Measurements from ENCODE around the gene UNC93A. TPM values are rescaled to one million over a fixed set of nuclear protein-coding genes. Genes with fewer than 3 reads are reported as not detected.
"Not testable (repeated sequence)": the region's sequence is repeated elsewhere in the genome, so short reads cannot be mapped to it uniquely, and the experiment has no call there.

The UNC93A gene
- total RNA-seq, 1 donor from 2014 or later: not detected

DNA sequence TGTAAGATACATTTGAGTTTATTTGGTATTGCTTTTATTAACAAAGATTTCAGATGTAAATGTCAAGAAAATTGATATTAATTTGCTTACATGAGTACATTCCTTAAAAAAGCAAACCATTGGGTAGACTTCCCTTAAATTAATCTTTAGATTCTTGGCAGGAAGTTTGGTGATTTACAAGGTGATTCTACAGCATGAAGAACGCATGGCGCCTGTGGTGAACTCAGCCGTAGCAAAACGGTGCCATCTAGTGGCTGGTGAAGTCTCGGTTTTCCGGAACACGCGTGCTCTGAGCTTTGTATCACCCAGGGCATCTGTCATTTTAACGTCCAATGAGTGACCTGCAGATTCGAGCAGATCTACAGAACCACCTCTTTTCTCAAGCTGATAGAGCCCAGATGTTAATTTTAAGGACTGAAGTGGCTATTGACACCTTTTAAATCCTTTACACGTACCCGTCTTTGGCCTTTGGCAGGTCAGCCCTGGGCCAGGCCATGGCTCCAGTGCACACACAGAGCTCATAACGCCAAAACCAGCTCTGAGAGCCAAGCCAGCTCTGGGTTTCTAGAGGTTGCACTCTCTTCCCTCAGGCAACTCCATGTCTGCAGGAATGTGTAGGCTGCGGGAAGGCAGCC lies 2.4 kb upstream of the UNC93A start:
- H3K4me3 ChIP-seq; H3K4me1 ChIP-seq; H3K27ac ChIP-seq; H3K27me3 ChIP-seq (ENCODE audit: low read depth); DNase-seq; H3K9me3 ChIP-seq; intact Hi-C loops (cut with DNase I); H3K36me3 ChIP-seq: not testable (repeated sequence)
- ATAC-seq: peak; percentile 71 to 88
- TF ChIP-seq, protein P1, sequence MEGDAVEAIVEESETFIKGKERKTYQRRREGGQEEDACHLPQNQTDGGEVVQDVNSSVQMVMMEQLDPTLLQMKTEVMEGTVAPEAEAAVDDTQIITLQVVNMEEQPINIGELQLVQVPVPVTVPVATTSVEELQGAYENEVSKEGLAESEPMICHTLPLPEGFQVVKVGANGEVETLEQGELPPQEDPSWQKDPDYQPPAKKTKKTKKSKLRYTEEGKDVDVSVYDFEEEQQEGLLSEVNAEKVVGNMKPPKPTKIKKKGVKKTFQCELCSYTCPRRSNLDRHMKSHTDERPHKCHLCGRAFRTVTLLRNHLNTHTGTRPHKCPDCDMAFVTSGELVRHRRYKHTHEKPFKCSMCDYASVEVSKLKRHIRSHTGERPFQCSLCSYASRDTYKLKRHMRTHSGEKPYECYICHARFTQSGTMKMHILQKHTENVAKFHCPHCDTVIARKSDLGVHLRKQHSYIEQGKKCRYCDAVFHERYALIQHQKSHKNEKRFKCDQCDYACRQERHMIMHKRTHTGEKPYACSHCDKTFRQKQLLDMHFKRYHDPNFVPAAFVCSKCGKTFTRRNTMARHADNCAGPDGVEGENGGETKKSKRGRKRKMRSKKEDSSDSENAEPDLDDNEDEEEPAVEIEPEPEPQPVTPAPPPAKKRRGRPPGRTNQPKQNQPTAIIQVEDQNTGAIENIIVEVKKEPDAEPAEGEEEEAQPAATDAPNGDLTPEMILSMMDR (IDR thresholded peaks at IDR 0.05): peak; percentile 64

DNA sequence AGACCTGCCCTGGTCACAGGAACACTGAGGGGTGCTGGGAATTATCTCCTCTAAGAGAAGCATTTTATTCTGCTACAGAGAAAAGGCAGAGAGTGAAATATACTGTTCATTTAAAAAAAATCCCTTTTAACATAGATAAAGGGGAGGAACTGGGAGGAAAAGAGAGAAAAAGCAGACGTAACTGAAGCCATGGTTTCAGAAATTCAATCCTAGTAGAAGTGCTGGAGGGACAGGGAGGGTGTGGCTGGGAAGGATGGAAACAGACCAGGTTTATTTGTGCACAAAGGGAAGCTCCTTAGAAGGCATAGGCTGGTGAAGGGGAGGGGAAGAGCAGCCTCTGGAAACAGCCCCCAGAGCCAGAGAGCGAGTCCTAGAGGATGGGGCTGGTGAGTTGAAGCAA lies 1.8 kb upstream of the UNC93A start:
- H3K4me3 ChIP-seq; H3K27me3 ChIP-seq (ENCODE audit: low read depth); ATAC-seq; DNase-seq; H3K27ac ChIP-seq; H3K36me3 ChIP-seq; intact Hi-C loops (cut with DNase I); H3K9me3 ChIP-seq; H3K4me1 ChIP-seq: not testable (repeated sequence)

DNA sequence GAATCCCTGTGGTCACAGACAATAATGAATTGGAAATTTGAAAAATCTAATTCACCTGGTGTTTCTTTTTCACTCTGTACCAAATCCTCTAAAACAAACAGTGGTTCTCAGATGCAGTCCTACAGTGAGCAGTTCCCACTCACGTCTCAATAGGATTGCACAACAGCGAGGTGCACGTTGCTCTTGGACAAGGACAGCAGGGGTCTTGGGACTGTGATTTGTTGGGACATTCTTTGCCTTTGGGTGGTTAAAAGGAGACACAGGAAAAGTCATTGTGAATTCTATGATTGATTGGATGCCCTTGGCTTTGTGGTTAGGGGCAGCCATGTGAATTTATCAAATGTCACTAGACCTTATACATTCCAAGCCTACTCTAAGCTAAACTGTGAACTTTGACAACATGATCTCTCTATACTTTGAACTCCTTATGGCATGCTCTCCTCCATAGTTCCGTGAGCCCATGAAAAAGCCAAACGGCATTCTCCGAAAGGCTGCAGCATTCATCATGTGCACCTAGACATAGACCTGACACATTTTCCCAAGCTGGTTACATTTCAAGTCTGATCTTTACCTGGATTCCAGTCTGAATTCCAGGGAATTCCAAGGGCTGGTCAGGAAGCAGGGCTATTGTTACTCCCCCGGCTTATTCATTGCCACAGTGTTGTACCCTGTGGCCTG lies 647 bp downstream of the UNC93A start:
- H3K27me3 ChIP-seq (ENCODE audit: low read depth): no peaks in the 10 kb centered on the region
- TF ChIP-seq, protein P1 (IDR thresholded peaks at IDR 0.05): no peak
- H3K27ac ChIP-seq: no peak overlapping the region
- no peaks in the 10 kb centered on the region for H3K36me3 ChIP-seq
- no peaks in the 10 kb centered on the region for H3K4me1 ChIP-seq
- no peak overlapping the region for H3K4me3 ChIP-seq
- intact Hi-C loops (cut with DNase I): no loop called here
- H3K9me3 ChIP-seq: no peaks in the 10 kb centered on the region
- no peak for ATAC-seq
- no peak for DNase-seq

DNA sequence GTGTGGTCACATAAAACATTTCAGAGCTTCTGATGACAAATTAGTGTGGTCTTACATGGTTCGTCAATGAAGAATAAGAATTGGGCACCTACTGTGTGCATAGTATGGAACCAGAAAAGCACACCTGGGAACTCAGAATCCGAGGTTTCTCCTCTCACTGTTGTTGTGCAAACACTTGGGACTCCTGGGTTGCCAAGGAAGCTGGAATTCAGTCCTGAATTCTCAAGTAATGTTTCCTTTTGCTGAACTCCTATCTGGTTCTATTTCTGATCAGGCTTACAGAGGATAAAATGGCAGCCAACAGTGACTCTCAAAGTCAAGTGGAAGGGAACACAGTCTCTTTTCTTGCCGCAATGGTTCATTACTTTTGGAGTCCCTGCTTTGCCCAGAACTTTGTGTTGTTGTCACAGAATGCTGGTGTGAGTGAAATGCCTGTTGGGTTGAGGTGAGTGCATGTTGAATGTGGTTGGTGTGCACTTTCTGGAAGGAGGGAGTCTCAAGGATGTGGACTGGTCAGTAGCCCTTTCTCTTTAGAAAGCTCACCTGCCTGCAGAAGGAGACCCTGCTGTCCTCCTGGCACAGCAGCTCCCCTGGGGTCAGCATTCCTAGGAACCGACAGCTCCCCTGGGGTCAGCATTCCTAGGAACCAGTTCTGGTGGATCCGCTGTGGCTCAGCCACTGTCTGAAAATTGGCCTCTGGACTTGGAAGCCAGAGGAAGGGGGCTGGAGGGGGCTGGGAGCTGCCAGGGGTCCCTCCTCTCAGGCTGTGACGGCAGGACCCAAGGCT lies 1.4 kb downstream of the UNC93A start:
- no peaks in the 10 kb centered on the region for H3K9me3 ChIP-seq
- ATAC-seq (no peak), DNase-seq (no peak)
- no peaks in the 10 kb centered on the region for H3K36me3 ChIP-seq
- no peak overlapping the region for H3K27ac ChIP-seq
- H3K4me3 ChIP-seq: no peak overlapping the region
- intact Hi-C loops (cut with DNase I): no loop called here
- H3K4me1 ChIP-seq: no peaks in the 10 kb centered on the region
- no peaks in the 10 kb centered on the region for H3K27me3 ChIP-seq (ENCODE audit: low read depth)
- TF ChIP-seq, protein P1 (IDR thresholded peaks at IDR 0.05): no peak

DNA sequence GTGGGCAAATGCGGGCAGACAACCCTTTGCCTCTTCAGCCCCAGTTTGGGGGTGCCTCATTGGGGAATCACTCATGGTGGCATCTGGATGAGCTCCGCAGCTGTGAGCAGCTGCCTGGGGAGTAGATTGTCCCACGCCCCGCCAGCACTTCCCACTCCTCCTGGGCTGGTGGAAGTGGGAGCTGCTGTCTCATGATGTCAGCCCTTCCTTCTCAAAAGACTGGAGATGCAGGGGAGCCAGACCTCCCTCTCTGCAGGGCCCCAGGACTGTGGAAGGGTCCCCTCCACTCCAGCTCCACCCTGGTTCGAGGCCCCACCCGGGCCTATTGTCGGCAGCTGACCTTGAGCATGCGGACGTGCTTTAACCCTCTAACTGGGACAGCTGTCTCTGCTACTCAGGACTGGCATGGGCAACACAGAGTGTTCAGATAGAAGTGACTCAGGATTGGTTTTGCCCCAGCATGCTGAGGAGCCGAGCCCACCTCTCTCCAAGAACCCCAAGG lies 2.0 kb downstream of the UNC93A start:
- Histone ChIP-seq H3K36me3 (no peaks in the 10 kb centered on the region), H3K4me1 (no peaks in the 10 kb centered on the region), H3K27me3 (ENCODE audit: low read depth) (no peaks in the 10 kb centered on the region), H3K9me3 (no peaks in the 10 kb centered on the region), H3K27ac (no peak overlapping the region), H3K4me3 (no peak overlapping the region)
- TF ChIP-seq, protein P1 (IDR thresholded peaks at IDR 0.05): no peak
- ATAC-seq: no peak
- intact Hi-C loops (cut with DNase I): no loop called here
- DNase-seq: no peak
